OCI-M2 (cell line): Measurements from ENCODE around the gene ELMO1.
"Not testable (repeated sequence)": the region's sequence is repeated elsewhere in the genome, so short reads cannot be mapped to it uniquely, and the experiment has no call there.

ENCODE experiments used
- DNase-seq: peaks from one replicate; lab custom pipeline; 2025; ENCODE audit not compliant: unreplicated experiment; lab: John Stamatoyannopoulos, UW

ELMO1 gene

GRCh38 chr7:36995776-36996175, 452.9 kb downstream of the ELMO1 start:
- DNase-seq, result no peak

- no peak for DNase-seq
Measured at GRCh38 chr7:36994456-36995112, 454.1 kb downstream of the ELMO1 start.

GRCh38 chr7:36986948-36987724, 461.5 kb downstream of the ELMO1 start:
- no peak for DNase-seq

GRCh38 chr7:36986511-36986933, 462.1 kb downstream of the ELMO1 start:
- DNase-seq, result no peak

GRCh38 chr7:36985866-36986400, 462.7 kb downstream of the ELMO1 start:
- no peak for DNase-seq

GRCh38 chr7:36985316-36985715, 463.3 kb downstream of the ELMO1 start:
- no peak for DNase-seq

- DNase-seq, result no peak
Measured at GRCh38 chr7:36984710-36985312, 463.9 kb downstream of the ELMO1 start.

- no peak for DNase-seq
Measured at GRCh38 chr7:36984041-36984521, 464.6 kb downstream of the ELMO1 start.

GRCh38 chr7:36982766-36983165, 465.9 kb downstream of the ELMO1 start:
- DNase-seq, result no peak

GRCh38 chr7:36979810-36980248, 468.8 kb downstream of the ELMO1 start:
- no peak for DNase-seq

GRCh38 chr7:36978461-36978860, 470.2 kb downstream of the ELMO1 start:
- DNase-seq, result no peak

- DNase-seq, result no peak
Measured at GRCh38 chr7:36977878-36978277, 470.8 kb downstream of the ELMO1 start.

GRCh38 chr7:36973534-36973933, 475.1 kb downstream of the ELMO1 start:
- DNase-seq, result not testable (repeated sequence)

GRCh38 chr7:36972140-36972518, 476.5 kb downstream of the ELMO1 start:
- no peak for DNase-seq

- DNase-seq, result no peak
Measured at GRCh38 chr7:36971515-36972139, 477.0 kb downstream of the ELMO1 start.

- DNase-seq, result no peak
Measured at GRCh38 chr7:36970551-36971514, 477.8 kb downstream of the ELMO1 start.

- no peak for DNase-seq
Measured at GRCh38 chr7:36969376-36969775, 479.3 kb downstream of the ELMO1 start.

- DNase-seq, result no peak
Measured at GRCh38 chr7:36967387-36967786, 481.3 kb downstream of the ELMO1 start.

GRCh38 chr7:36966636-36967035, 482.0 kb downstream of the ELMO1 start:
- DNase-seq, result no peak

- DNase-seq, result no peak
Measured at GRCh38 chr7:36966039-36966438, 482.6 kb downstream of the ELMO1 start.
